GM18498 (cell line): Measurements from ENCODE around the gene SPR.
A peak's percentile ranks its signal among the peaks of the same experiment; 100 is the strongest.

ENCODE experiments used
- ATAC-seq: cut with Tn5 transposase; IDR thresholded peaks from one replicate; pipeline ENCODE4 v1.9.1; 2021; ENCODE audit warnings: mild to moderate bottlenecking, moderate library complexity; ENCODE audit not compliant: unreplicated experiment

Gene SPR

GRCh38 chr2:72931280-72931910 lies 44.2 kb downstream of the SPR start:
- no peak for ATAC-seq

GRCh38 chr2:72932045-72932740 lies 45.0 kb downstream of the SPR start:
- ATAC-seq, result no peak

- no peak for ATAC-seq
Observed at GRCh38 chr2:72932805-72933204, 45.6 kb downstream of the SPR start.

- ATAC-seq, result no peak
Observed at GRCh38 chr2:72933207-72933606, 46.0 kb downstream of the SPR start.

GRCh38 chr2:72933646-72934151 lies 46.5 kb downstream of the SPR start:
- ATAC-seq, result no peak

- ATAC-seq, result peak; percentile 76
Observed at GRCh38 chr2:72934683-72935610, 47.7 kb downstream of the SPR start.

- no peak for ATAC-seq
Observed at GRCh38 chr2:72935611-72935957, 48.4 kb downstream of the SPR start.

- ATAC-seq, result no peak
Observed at GRCh38 chr2:72936660-72937355, 49.6 kb downstream of the SPR start.

- ATAC-seq, result no peak
Observed at GRCh38 chr2:72937356-72937669, 50.1 kb downstream of the SPR start.

- ATAC-seq, result no peak
Observed at GRCh38 chr2:72938455-72938854, 51.2 kb downstream of the SPR start.

GRCh38 chr2:72940361-72940760 lies 53.2 kb downstream of the SPR start:
- no peak for ATAC-seq

GRCh38 chr2:72940786-72941185 lies 53.6 kb downstream of the SPR start:
- no peak for ATAC-seq
